Measurements from ENCODE around the gene HSPB7. TPM values are rescaled to one million over a fixed set of nuclear protein-coding genes. Genes with fewer than 3 reads are reported as not detected.

HSPB7 gene
- total RNA-seq, 1 donor from 2014 or later: not detected

GRCh38 chr1:15973772-15974171, 44.1 kb downstream of the HSPB7 start:
- TF ChIP-seq CTCF (IDR thresholded peaks at IDR 0.05) (no peak), EZH2 (IDR thresholded peaks at IDR 0.05) (no peak), EZH2phosphoT487 (IDR thresholded peaks at IDR 0.05) (no peak)
- no peak for DNase-seq (ENCODE audit: low spot score)
- no peak overlapping the region for H3K27ac Mint-ChIP-seq
- H3K4me3 Mint-ChIP-seq: no peak overlapping the region
- Histone ChIP-seq H3K9ac (no peak overlapping the region), H3F3A (ENCODE audit: low read depth) (peaks cover 10% of the 10 kb centered on the region), H3K4me3 (no peak overlapping the region), H3K79me2 (ENCODE audit: low read depth) (peaks cover 20% of the 10 kb centered on the region), H3K36me3 (peaks cover 7% of the 10 kb centered on the region), H3K4me1 (peaks cover 3% of the 10 kb centered on the region), H3K9me3 (ENCODE audit: low read depth) (peaks cover 4% of the 10 kb centered on the region), H4K20me1 (ENCODE audit: low read depth) (peaks cover 13% of the 10 kb centered on the region), H3K27me3 (peaks cover under 1% of the 10 kb centered on the region), H3K4me2 (no peak overlapping the region), H2AFZ (replicated peaks) (no peak overlapping the region), H3K27ac (no peak overlapping the region)
- H3K9me3 Mint-ChIP-seq: peaks cover 12% of the 10 kb centered on the region
- H3K36me3 Mint-ChIP-seq: peaks cover 25% of the 10 kb centered on the region
- H3K27me3 Mint-ChIP-seq (ENCODE audit: insufficient read depth, low read depth): peaks cover 3% of the 10 kb centered on the region
- peaks cover 14% of the 10 kb centered on the region for H3K4me1 Mint-ChIP-seq

- no peak for DNase-seq (ENCODE audit: low spot score)
- no peaks in the 10 kb centered on the region for H3K27me3 ChIP-seq
- Mint-ChIP-seq H3K27me3 (ENCODE audit: insufficient read depth, low read depth) (peaks cover 6% of the 10 kb centered on the region), H3K4me1 (peaks cover 14% of the 10 kb centered on the region), H3K9me3 (peaks cover 14% of the 10 kb centered on the region), H3K4me3 (no peak overlapping the region), H3K27ac (no peak overlapping the region), H3K36me3 (peaks cover 34% of the 10 kb centered on the region)
- no peak overlapping the region for H3K4me3 ChIP-seq
- H3F3A ChIP-seq (ENCODE audit: low read depth): peaks cover 10% of the 10 kb centered on the region
- H2AFZ ChIP-seq (replicated peaks): no peak overlapping the region
- no peak overlapping the region for H3K27ac ChIP-seq
- H3K4me2 ChIP-seq: no peak overlapping the region
- H3K79me2 ChIP-seq (ENCODE audit: low read depth): peaks cover 20% of the 10 kb centered on the region
- H3K9ac ChIP-seq: no peak overlapping the region
- no peaks in the 10 kb centered on the region for H3K9me3 ChIP-seq (ENCODE audit: low read depth)
- H4K20me1 ChIP-seq (ENCODE audit: low read depth): peaks cover 13% of the 10 kb centered on the region
- no peak for TF ChIP-seq EZH2phosphoT487 (IDR thresholded peaks at IDR 0.05)
- no peak for TF ChIP-seq EZH2 (IDR thresholded peaks at IDR 0.05)
- TF ChIP-seq CTCF (IDR thresholded peaks at IDR 0.05): no peak
- peaks cover 7% of the 10 kb centered on the region for H3K36me3 ChIP-seq
- peaks cover 3% of the 10 kb centered on the region for H3K4me1 ChIP-seq
Measured at GRCh38 chr1:15972409-15972808, 45.4 kb downstream of the HSPB7 start.

DNA sequence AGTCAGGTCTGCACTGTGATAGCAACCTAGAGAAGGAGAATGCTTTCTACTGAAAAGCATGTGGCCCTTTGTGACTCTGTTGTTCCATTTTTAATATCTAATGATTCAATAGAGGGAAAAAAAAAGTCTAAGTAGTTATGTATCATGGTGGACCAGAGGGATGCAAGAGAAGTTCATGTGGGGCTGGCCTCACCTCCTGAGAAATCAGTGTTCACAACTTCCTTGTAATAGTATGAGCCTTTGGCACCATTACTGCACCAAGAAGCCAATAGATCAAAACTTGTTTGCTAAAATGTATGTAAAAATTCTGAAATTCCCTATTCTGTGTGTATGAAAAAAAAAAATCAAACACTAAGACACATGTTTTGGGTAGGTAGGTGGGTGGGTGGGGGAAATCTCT, 46.9 kb downstream of the HSPB7 start:
- H3K9ac ChIP-seq: no peak overlapping the region
- Mint-ChIP-seq H3K27me3 (ENCODE audit: insufficient read depth, low read depth) (peaks cover 10% of the 10 kb centered on the region), H3K27ac (no peak overlapping the region), H3K36me3 (peaks cover 38% of the 10 kb centered on the region), H3K4me1 (peaks cover 14% of the 10 kb centered on the region), H3K4me3 (no peak overlapping the region), H3K9me3 (peaks cover 14% of the 10 kb centered on the region)
- peaks cover 7% of the 10 kb centered on the region for H3K36me3 ChIP-seq
- H3K27ac ChIP-seq: no peak overlapping the region
- H3K4me1 ChIP-seq: peaks cover 3% of the 10 kb centered on the region
- peaks cover 18% of the 10 kb centered on the region for H4K20me1 ChIP-seq (ENCODE audit: low read depth)
- no peaks in the 10 kb centered on the region for H3K9me3 ChIP-seq (ENCODE audit: low read depth)
- H3F3A ChIP-seq (ENCODE audit: low read depth): peaks cover 10% of the 10 kb centered on the region
- no peak overlapping the region for H3K4me2 ChIP-seq
- TF ChIP-seq EZH2 (IDR thresholded peaks at IDR 0.05) (no peak), CTCF (IDR thresholded peaks at IDR 0.05) (no peak), EZH2phosphoT487 (IDR thresholded peaks at IDR 0.05) (no peak)
- no peak overlapping the region for H2AFZ ChIP-seq (replicated peaks)
- no peak for DNase-seq (ENCODE audit: low spot score)
- H3K79me2 ChIP-seq (ENCODE audit: low read depth): peaks cover 20% of the 10 kb centered on the region
- H3K4me3 ChIP-seq: no peak overlapping the region
- H3K27me3 ChIP-seq: no peaks in the 10 kb centered on the region
